ENCODE results near the gene FAM120C.

- no peak for TF ChIP-seq CTCF (IDR thresholded peaks at IDR 0.05; ENCODE audit: poor library complexity)
- no peak for TF ChIP-seq EZH2 (IDR thresholded peaks at IDR 0.05; ENCODE audit: borderline replicate concordance)
Measured at GRCh38 chrX:54090880-54091279, 92.2 kb downstream of the FAM120C start.

Data from hepatocyte (in vitro differentiated cells).